Osteoblast (primary cell): ENCODE data around the gene REXO4. TPM values are rescaled to one million over a fixed set of nuclear protein-coding genes. Genes with fewer than 3 reads are reported as not detected.

ENCODE experiments used
- DNase-seq: peaks from one replicate; pipeline ENCODE4 v3.0.0; 2011; ENCODE audit warnings: low spot score, mixed read lengths; ENCODE audit not compliant: insufficient read length; ENCODE audit errors: missing footprints
- H2AFZ ChIP-seq: 2 replicates; pipeline ENCODE4 v1.6.0; 2011; ENCODE audit warnings: mild to moderate bottlenecking, low read length
- H3K27ac ChIP-seq: 2 replicates; pipeline ENCODE4 v1.5.1; 2011; ENCODE audit warnings: mild to moderate bottlenecking, low read depth, low read length, moderate library complexity
- H3K27me3 ChIP-seq: 2 replicates; pipeline ENCODE4 v1.6.0; 2012; ENCODE audit warnings: mild to moderate bottlenecking, control low read depth, inconsistent platforms, low read length, moderate library complexity; ENCODE audit not compliant: insufficient read depth
- H3K36me3 ChIP-seq: 2 replicates; pipeline ENCODE4 v1.5.1; 2011; ENCODE audit warnings: mild to moderate bottlenecking, low read length, control low read depth, moderate library complexity; ENCODE audit not compliant: insufficient read depth
- H3K4me1 ChIP-seq: 2 replicates; pipeline ENCODE4 v1.5.1; 2011; ENCODE audit warnings: mild to moderate bottlenecking, low read length, control low read depth, moderate library complexity; ENCODE audit not compliant: insufficient read depth
- H3K4me2 ChIP-seq: 2 replicates; pipeline ENCODE4 v1.6.0; 2011; ENCODE audit warnings: mild to moderate bottlenecking, low read length; ENCODE audit not compliant: insufficient read depth
- H3K4me3 ChIP-seq: fragments of 200-600 bp; sonication (generic); 3 replicates; pipeline ENCODE4 v1.5.1; 2012; ENCODE audit warnings: mild to moderate bottlenecking, low read length, inconsistent platforms; ENCODE audit not compliant: insufficient read depth
- H3K79me2 ChIP-seq: 2 replicates; pipeline ENCODE4 v1.6.0; 2012; ENCODE audit warnings: mild to moderate bottlenecking, low read length, control low read depth, inconsistent platforms; ENCODE audit not compliant: insufficient read depth
- H3K9me3 ChIP-seq: 2 replicates; pipeline ENCODE4 v1.5.1; 2011; ENCODE audit warnings: low read depth, low read length, control low read depth
- H4K20me1 ChIP-seq: 2 replicates; pipeline ENCODE4 v1.6.0; 2012; ENCODE audit warnings: mild to moderate bottlenecking, low read length, control low read depth; ENCODE audit not compliant: insufficient read depth
- CTCF ChIP-seq: IDR thresholded peaks from 2 replicates; pipeline ENCODE4 v1.5.1; 2011; ENCODE audit warnings: mild to moderate bottlenecking, low read depth, low read length, moderate library complexity; ENCODE audit errors: extremely low read depth
- total RNA-seq: library from RNA; depleted of rRNA; stranded (reverse); fragments of >200 nt; gene quantifications from 2 replicates; pipeline ENCODE4 v1.2.3, GENCODE V29; 2012

Gene REXO4
- total RNA-seq, 1 donor = 11.9 TPM

GRCh38 chr9:133369422-133369821 is 48.4 kb downstream of the REXO4 start:
- Histone ChIP-seq H3K4me1 (peaks cover 62% of the 10 kb centered on the region), H2AFZ (no peak overlapping the region), H3K4me2 (peak overlapping the region; percentile 33), H3K79me2 (peaks cover 99% of the 10 kb centered on the region), H4K20me1 (peaks cover 94% of the 10 kb centered on the region), H3K9me3 (no peaks in the 10 kb centered on the region), H3K27me3 (no peaks in the 10 kb centered on the region), H3K27ac (peak overlapping the region; percentile 81), H3K36me3 (peaks cover 71% of the 10 kb centered on the region), H3K4me3 (no peak overlapping the region)
- no peak for TF ChIP-seq CTCF
- peak; percentile 46 for DNase-seq

GRCh38 chr9:133368249-133368881 is 49.4 kb downstream of the REXO4 start:
- peak overlapping the region; percentile 33 for H3K4me2 ChIP-seq
- no peaks in the 10 kb centered on the region for H3K27me3 ChIP-seq
- H3K36me3 ChIP-seq = peaks cover 74% of the 10 kb centered on the region
- peak; percentile 90 for DNase-seq
- peaks cover 55% of the 10 kb centered on the region for H3K4me1 ChIP-seq
- peaks cover 98% of the 10 kb centered on the region for H3K79me2 ChIP-seq
- H3K4me3 ChIP-seq = no peak overlapping the region
- H3K27ac ChIP-seq = peak overlapping the region; percentile 81
- H2AFZ ChIP-seq = no peak overlapping the region
- no peak for TF ChIP-seq CTCF
- H3K9me3 ChIP-seq = no peaks in the 10 kb centered on the region
- H4K20me1 ChIP-seq = peaks cover 92% of the 10 kb centered on the region

GRCh38 chr9:133367778-133368177 is 50.0 kb downstream of the REXO4 start:
- Histone ChIP-seq H3K79me2 (peaks cover 98% of the 10 kb centered on the region), H4K20me1 (peaks cover 92% of the 10 kb centered on the region), H3K4me2 (no peak overlapping the region), H3K36me3 (peaks cover 74% of the 10 kb centered on the region), H3K27me3 (no peaks in the 10 kb centered on the region), H2AFZ (no peak overlapping the region), H3K4me3 (no peak overlapping the region), H3K4me1 (peaks cover 50% of the 10 kb centered on the region), H3K27ac (peak overlapping the region; percentile 81), H3K9me3 (no peaks in the 10 kb centered on the region)
- TF ChIP-seq CTCF = no peak
- no peak for DNase-seq

GRCh38 chr9:133367221-133367620 is 50.6 kb downstream of the REXO4 start:
- DNase-seq = peak; percentile 15
- H3K27me3 ChIP-seq = no peaks in the 10 kb centered on the region
- TF ChIP-seq CTCF = no peak
- no peak overlapping the region for H2AFZ ChIP-seq
- no peaks in the 10 kb centered on the region for H3K9me3 ChIP-seq
- H4K20me1 ChIP-seq = peaks cover 91% of the 10 kb centered on the region
- peaks cover 98% of the 10 kb centered on the region for H3K79me2 ChIP-seq
- H3K36me3 ChIP-seq = peaks cover 74% of the 10 kb centered on the region
- H3K27ac ChIP-seq = no peak overlapping the region
- H3K4me2 ChIP-seq = no peak overlapping the region
- H3K4me1 ChIP-seq = peaks cover 44% of the 10 kb centered on the region
- no peak overlapping the region for H3K4me3 ChIP-seq
